ENCODE results near the gene ERBB2. TPM values are rescaled to one million over a fixed set of nuclear protein-coding genes. Genes with fewer than 3 reads are reported as not detected.

Gene ERBB2
- total and polyA plus RNA-seq, 9 of the 15 experiments (the other 6 are each of a cell fraction or from before 2014, with no cell fraction given): 0.74 to 5.6 (median 3.3) TPM

- TF ChIP-seq CTCFL (IDR thresholded peaks at IDR 0.05; ENCODE audit: borderline replicate concordance, insufficient read depth, low read depth, low read length, poor library complexity, severe bottlenecking) (no peak), KAT7 (CRISPR knock-in tag; IDR thresholded peaks at IDR 0.05; ENCODE audit: borderline replicate concordance) (0 out of 2 replicates have a peak, but pooled peaks have one; percentile 73), BRD9 (IDR thresholded peaks at IDR 0.05; ENCODE audit: low read depth, partially characterized antibody) (peak; percentile 45), ZNF639 (CRISPR knock-in tag; conservative IDR thresholded peaks at IDR 0.05 in 1 of 2, IDR thresholded peaks at IDR 0.05 in 1 of 2) (peak in 1 of 2 experiments; percentile 90; a peak in 2 of 4 replicates), HDAC2 (IDR thresholded peaks at IDR 0.05) (no peak), MEF2A (IDR thresholded peaks at IDR 0.05; ENCODE audit: control insufficient read depth, low read depth, low read length) (no peak), ARID3A (IDR thresholded peaks at IDR 0.05; ENCODE audit: borderline replicate concordance, low read depth, low read length) (no peak), RFX5 (IDR thresholded peaks at IDR 0.05; ENCODE audit: low read depth, low read length) (no peak), BMI1 (IDR thresholded peaks at IDR 0.05; ENCODE audit: low read length) (no peak), HMG20B (CRISPR knock-in tag; IDR thresholded peaks at IDR 0.05) (no peak), ZBTB34 (CRISPR knock-in tag; IDR thresholded peaks at IDR 0.05) (no peak), CGGBP1 (CRISPR knock-in tag; IDR thresholded peaks at IDR 0.05) (no peak), ZSCAN29 (IDR thresholded peaks at IDR 0.05) (no peak), JUN (IDR thresholded peaks at IDR 0.05; ENCODE audit: borderline replicate concordance, low read depth, low read length) (no peak), JUN (CRISPR knock-in tag; IDR thresholded peaks at IDR 0.05; ENCODE audit: borderline replicate concordance) (no peak), GATAD2A (IDR thresholded peaks at IDR 0.05) (no peak), E2F8 (IDR thresholded peaks at IDR 0.05; ENCODE audit: low read depth, partially characterized antibody) (no peak)
Observed at GRCh38 chr17:39754161-39754957, 54.5 kb downstream of the ERBB2 start (continued).
